Head of caudate nucleus (tissue), 42 donors: ENCODE data around the gene LILRA2.
"Not testable (repeated sequence)": the region's sequence is repeated elsewhere in the genome, so short reads cannot be mapped to it uniquely, and the experiment has no call there.

ENCODE experiments used
- DNase-seq, 42 donors: peaks; one replicate each; pipeline versions ENCODE4 v3.0.0 to v3.0.0-alpha.2; 2020 to 2021; ENCODE audit warnings: mixed read lengths in 7 of 42
- intact Hi-C: fragments of 100-400 bp; cut with DNase I; formaldehyde crosslinking; loops from one replicate; pipeline ENCODE4 v1.15.0; 2022

LILRA2 gene

DNA sequence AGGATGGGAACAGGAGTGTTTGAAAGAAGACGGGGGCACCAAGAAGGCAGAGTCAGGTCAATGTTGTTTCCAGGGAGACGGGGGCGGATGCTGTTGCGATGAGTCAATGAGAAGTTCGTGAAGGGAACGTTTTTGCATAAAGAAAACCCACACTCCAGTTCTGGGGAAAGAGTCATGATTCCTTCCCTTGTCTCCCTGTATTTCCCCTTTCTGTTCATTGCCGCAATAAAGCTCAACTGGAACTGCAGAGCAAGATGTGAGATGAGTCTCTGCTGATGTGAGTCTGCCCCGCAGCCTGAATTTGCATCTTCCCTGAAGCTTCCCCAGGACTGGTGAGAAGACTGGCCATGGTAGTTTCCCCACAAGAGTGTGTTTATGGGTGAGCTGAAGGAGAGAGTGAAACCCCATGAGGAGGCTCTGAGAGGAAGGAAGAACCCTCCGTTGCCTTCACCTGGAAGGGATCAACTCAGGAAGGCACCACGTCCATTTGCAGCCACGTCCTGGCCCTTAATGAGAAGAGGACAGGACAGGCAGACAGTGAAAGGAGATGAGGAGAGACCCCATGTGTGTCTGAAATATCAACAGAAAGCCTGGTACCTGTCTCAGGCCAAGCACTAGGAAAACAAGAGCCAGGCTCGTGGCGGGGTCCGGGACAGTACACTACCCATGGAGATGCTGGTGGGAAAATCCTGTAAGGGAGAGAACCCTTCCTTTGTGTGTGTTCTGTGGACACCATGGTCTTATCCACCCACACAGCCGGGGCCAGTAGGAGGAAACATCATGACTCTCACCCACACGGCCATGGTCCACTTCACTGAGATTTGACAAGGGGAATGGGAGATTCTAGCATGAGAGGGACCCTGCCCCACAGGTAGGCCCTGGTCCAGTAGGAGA is 33.5 kb downstream of the LILRA2 start:
- intact Hi-C loops = no loop called here
- peak in 40 of 42 donors; percentile 26 to 94 (median 75) for DNase-seq

DNA sequence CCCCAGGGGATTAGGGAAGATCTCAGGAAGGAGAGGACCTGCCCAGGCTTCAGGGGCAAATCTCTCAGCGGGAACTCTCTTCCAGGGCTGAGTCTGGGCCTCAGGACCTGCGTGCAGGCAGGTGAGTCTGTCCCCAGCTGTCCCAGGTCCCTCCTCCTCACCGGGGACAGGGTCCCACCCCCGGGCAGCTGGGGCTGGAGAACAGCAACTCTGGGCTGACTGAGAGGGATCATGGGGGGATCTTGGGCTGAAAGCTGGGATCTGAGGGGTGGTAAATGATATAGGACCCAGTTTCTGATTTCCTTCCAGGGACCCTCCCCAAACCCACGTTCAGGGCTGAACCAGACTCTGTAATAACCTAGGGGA is 34.2 kb downstream of the LILRA2 start:
- intact Hi-C loops = no loop called here
- DNase-seq = no peak

DNA sequence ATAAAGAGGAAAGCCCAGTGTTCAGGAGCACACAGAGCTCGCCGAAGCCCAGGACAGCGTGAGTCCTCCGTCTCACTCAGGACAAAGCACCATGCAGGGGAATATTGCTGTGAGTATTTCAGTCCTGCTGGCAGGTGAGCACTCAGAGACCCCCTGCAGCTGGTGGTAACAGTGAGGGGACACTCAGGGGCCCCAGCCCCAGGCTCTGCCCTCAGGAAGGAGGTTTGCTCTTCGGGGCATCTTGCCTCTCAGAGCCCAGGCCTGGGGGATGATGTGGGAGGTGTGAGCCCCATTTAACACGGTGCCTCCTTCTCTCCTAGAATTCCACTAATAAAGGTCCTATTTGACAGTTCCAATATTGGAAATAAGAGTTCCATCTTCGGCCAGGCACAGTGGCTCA is 34.6 kb downstream of the LILRA2 start:
- DNase-seq = no peak
- intact Hi-C loops = no loop called here

DNA sequence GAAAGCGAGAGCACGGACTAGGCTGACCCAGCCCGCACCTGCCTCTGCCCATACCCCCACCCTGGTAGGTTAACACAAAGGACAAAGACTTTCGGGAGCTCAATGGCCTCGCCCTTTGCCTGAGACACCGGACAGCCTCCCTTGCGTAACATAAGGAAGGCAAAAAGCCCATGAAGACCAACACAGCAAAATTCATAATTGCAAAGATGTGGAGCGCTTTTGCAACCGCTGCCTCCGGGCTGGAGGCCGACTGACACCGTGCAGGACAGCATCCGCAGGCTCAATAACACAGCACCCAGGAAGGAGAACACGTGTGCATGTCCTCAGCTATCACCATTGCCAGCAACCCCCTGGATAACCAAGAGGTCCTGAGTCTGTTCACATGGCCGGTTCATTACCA is 35.2 kb downstream of the LILRA2 start:
- intact Hi-C loops = no loop called here
- DNase-seq = peak in 1 of 42 donors; percentile 9

DNA sequence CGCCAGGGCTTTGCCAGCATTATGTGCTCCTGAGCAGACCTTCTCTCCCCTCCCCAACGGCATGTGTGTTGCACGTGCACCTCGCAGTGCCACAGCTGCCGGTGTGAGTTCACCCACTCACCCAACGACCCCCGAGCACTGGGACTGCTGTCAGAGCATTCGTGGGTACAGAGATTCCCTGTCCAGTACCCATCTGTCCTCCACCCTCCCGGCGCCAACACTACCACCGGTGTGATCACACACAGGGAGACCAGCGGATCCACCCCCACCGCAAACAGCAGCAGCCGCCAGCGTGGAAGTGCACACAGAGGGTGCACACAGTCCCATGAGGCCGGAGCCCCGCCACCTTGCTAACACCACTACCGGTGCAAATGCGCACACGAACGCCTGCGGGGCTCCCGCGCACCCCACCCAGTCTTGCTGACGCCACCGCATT is 35.8 kb downstream of the LILRA2 start:
- DNase-seq = peak in 1 of 42 donors; percentile 27
- intact Hi-C loops = no loop called here

DNA sequence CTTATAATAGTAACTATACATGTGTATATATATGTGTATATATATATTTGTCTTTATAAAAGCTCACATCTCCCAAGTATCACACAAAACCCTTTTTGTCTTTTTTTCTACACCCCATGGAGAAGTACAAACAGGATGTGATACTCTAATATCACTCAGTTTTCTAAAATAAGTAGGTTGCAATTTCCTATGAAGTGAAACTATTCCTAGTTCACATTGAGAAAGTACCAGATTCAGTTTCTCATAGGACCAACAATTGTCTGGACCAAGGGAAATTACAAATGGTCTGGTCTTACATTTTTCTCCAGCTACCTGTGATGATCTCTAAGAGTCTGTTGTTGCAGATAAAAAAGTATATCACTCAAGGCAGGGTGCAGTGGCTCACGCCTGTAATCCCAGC is 38.8 kb downstream of the LILRA2 start:
- intact Hi-C loops = no loop called here
- no peak for DNase-seq

DNA sequence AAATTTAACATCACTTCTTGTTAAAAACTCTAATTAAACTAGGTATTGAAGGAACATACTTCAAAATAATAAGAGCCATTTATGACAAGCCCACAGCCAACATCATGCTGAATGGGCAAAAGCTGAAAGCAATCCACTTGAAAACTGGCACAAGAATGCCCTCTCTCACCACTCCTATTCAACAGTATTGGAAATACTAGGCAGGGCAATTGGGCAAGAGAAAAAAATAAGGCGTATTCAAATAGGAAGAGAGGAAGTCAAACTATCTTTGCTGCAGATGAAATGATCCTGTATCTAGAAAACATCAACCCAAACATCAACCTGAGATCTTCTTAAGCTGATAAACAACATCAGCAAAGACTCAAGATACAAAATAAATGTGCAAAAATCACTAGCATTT is 41.1 kb downstream of the LILRA2 start:
- DNase-seq = no peak
- intact Hi-C loops = no loop called here

DNA sequence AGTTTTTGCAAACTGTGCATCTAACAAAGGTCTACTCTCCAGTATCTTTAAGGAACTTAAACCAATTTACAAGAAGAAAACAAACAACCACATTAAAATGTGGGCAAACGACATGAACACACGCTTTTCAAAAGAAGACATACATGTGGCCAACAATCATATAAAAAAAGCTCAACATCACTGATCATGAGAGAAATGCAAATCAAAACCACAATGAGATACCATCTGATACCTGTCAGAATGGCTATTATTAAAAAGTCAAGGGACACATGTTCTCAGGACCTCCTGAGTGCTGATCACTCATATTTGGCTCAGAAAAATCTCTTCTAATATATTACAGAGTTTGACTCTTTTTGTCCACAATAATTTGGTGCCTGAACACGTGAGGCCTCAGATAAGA is 42.5 kb downstream of the LILRA2 start:
- DNase-seq = no peak
- intact Hi-C loops = no loop called here

DNA sequence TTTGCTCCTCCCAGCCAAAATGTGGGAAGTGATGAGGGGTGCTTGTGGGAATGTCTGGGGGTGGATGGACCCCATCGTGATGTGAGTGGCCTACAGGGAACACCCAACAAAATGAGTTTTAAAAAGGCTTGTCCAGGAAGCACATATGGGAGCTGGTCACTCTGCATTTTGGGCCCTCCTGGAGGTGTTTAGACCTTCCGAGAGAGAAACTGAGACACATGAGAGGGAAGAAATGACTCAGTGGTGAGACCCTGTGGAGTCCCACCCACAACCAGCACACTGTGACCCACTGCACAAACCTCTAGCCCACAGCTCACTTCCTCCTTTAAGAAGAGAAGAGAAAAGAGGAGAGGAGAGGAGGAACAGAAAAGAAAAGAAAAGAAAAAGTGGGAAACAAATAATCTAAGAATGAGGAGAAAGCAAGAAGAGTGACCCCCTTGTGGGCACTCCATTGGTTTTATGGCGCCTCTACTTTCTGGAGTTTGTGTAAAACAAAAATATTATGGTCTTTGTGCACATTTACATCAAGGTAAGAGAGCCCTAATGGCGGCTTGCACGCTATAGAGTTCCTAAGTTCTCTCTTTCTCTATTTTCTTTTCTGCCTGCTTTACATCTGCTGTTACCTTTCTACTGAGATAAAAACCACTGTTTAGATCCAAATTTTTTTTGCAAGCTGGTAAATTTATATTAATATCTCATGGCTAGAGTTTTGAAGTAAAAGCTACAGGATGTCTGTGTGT is 43.4 kb downstream of the LILRA2 start:
- peak in 1 of 42 donors; percentile 27 for DNase-seq
- intact Hi-C loops = no loop called here

DNA sequence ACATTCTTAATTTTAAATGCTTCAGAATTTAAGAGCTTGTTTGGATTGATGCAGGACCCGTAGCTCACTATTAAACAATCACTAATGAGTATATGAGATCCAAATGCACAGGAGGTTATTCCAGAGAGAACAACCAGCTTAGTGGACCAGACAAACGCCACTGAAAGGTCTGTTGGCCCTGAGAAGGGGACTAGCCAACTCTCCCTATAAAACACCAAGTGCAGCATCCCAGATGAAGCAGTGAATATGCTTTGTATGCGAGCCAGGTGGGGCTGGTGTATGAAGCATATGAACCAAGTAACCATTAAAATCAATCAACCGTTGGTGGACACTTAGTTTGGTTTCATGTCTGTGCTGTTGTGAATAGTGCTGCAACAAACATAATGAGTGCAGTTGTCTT is 46.9 kb downstream of the LILRA2 start:
- intact Hi-C loops = no loop called here
- no peak for DNase-seq

DNA sequence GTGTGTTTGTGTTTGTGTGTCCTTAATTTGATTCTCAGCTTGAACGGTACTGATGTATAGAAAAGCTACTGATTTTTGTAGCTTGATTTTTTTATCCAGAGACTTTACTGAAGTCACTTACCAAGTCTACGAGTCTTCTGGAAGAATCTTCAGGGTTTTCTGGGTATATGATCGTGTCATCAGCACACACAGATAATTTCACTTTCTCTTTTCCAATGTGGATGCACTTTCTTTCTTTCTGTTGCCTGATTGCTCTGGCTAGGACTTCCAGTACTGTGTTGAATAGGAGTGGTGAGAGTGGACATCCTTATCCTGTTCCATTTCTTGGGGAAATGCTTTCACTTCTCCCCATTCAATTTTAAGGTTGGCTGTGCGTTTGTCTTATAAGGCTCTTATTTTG is 48.8 kb downstream of the LILRA2 start:
- no peak for DNase-seq
- intact Hi-C loops = no loop called here

DNA sequence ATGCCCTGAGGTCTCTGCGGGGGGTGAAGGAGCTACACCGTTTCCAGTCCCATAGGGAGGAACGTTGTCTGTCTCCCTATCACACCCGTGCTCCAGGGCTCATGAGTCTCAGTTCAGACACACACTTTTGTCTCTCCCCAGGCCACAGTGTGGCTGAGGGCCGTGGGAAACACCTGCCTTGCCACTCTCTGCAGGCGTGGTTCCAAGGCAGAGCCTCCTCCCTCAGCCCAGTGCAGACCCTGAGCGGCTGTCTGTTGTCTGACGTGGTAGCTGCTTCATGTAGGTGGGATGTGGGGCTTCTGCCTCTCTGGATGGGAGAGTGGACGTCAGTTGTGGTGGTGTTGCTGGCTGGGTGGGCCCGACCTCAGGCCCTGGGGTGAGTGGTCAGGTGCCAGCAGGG is 50.6 kb downstream of the LILRA2 start:
- DNase-seq, intact Hi-C loops: not testable (repeated sequence)

DNA sequence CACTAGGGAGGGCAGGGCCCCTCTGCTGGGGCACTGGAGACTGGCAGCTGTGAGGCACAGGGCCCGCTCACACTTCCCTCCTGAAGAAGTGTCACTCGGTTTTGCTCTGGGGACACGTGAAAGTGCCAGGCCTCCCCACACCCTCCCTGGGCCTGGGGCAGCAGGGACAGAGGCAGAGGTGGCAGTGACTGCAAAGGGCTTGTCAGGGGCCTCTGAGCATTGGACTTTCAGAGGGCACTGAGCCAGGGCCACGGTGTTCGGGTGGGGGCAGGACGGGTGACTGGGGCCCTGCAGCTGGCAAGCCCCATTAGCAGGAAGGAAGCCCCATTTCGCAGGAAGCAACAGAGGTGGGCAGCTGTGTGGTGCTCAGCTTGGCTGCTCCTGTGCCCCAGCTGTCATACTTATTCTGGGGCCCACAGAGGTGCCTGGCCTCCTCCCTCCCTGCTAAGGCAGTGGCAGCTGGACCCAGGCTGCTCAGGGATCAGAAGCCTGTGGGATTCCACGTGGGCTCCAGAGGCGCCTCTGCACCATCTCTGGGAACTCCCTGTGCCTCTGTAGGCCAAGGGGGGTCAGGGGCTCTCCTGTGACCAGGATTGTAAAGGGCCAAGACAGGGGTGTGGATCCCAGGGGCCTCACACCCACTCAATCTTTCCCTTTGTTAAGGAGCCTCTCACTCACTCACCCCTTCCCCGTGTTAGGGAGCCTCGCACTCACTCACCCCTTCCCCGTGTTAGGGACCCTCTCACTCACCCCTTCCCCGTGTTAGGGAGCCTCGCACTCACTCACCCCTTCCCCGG is 51.5 kb downstream of the LILRA2 start:
- DNase-seq, intact Hi-C loops: not testable (repeated sequence)

DNA sequence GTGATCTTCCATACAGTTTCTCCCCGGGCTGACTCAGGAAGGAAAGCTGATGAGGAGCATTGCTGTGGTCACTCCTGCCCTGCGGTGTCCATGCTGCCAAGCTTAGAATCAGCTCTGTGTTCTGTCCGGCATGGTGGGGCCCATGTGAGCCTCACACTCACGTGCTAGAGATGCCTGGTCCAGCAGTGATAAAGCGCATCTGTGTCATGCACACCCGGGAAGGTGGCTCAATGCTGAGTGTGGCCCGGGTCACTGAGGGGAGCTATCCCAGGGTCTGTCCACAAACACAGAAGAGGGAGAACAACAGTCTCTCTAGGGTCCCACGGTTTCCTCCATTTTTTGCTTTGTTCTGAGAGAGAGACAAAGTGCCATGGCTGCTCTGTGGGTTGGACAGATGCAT is 53.2 kb downstream of the LILRA2 start:
- DNase-seq = no peak
- intact Hi-C loops = no loop called here

DNA sequence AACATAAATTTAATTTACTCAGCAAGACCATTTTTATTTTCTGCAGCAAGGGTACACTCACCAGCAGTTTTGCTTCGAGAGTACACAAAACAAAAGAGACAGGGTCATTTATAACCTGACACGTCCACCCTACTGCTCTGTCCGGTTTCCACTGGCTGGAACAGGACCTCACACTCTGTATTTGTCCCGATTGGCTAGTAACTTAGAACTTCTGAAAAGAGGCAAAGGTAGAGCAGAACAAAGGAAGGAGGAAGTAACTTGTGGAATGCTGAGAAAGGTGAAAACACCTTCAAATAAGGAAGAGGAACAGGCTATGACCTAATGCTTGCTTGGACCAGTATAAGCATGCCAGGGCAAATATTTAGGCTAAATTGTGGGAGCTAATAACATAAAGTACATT is 54.3 kb downstream of the LILRA2 start:
- intact Hi-C loops, DNase-seq: not testable (repeated sequence)

DNA sequence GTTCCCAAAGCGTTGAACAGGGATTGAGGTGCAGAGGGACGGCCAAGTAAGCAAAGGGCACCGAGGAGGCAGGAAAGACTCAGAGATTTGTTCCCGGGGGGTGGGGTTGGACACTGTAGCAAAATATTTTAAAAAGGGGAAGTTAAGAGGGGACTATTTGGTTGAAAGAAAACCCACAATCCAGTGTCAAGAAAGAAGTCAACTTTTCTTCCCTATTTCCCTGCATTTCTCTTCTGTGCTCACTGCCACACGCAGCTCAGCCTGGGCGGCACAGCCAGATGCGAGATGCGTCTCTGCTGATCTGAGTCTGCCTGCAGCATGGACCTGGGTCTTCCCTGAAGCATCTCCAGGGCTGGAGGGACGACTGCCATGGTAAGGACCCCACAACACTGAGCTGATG is 56.7 kb downstream of the LILRA2 start, which contains the start of gene LILRB1:
TSS of gene LILRB1 (plus strand) at position 223 of the 400 bp plus-strand sequence. CDS start 590 bp downstream, outside the sequence.
- intact Hi-C loops, DNase-seq: not testable (repeated sequence)

DNA sequence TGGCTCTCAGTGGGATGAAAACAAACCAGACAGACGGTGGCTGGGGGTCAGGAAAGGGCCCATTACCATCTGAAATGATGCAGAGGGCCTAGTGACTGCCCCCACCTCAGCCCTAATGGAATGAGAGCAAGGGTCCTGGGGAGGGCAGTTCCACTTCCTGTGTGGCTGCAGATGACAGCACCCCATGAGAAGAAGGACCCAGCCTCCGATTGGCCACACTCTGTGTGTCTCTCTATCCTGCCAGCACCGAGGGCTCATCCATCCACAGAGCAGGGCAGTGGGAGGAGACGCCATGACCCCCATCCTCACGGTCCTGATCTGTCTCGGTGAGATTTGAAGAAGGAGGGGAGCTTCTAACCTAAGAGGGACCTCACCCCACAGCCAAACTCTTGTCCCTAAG is 57.2 kb downstream of the LILRA2 start:
- intact Hi-C loops = no loop called here
- DNase-seq = no peak

DNA sequence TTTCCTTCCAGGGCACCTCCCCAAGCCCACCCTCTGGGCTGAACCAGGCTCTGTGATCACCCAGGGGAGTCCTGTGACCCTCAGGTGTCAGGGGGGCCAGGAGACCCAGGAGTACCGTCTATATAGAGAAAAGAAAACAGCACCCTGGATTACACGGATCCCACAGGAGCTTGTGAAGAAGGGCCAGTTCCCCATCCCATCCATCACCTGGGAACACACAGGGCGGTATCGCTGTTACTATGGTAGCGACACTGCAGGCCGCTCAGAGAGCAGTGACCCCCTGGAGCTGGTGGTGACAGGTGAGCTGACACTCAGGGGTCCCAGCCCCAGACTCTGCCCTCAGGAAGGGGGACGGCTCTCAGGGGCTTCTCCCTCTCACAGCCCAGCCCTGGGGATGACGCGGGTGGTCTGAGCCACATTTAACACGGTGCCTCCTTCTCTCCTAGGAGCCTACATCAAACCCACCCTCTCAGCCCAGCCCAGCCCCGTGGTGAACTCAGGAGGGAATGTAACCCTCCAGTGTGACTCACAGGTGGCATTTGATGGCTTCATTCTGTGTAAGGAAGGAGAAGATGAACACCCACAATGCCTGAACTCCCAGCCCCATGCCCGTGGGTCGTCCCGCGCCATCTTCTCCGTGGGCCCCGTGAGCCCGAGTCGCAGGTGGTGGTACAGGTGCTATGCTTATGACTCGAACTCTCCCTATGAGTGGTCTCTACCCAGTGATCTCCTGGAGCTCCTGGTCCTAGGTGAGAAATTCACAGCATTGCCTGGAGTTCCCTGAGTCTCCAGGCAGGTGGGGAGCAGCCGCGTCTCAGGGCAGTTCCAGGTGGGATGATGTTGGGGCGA is 58.1 kb downstream of the LILRA2 start:
- intact Hi-C loops = not testable (repeated sequence)
- DNase-seq = peak in 1 of 42 donors; percentile 19

DNA sequence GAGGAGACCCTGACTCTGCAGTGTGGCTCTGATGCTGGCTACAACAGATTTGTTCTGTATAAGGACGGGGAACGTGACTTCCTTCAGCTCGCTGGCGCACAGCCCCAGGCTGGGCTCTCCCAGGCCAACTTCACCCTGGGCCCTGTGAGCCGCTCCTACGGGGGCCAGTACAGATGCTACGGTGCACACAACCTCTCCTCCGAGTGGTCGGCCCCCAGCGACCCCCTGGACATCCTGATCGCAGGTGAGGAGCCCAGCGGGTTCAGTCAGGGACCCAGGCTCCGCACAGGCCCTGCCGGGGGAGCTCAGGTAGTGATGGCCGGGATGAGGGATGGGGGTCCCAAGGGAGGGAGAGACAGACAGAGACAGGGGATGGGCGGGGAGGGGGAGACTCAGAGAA is 58.9 kb downstream of the LILRA2 start:
- intact Hi-C loops, DNase-seq: not testable (repeated sequence)
